H1 (cell line): ENCODE measurements around the gene ZNF385C. TPM values are rescaled to one million over a fixed set of nuclear protein-coding genes. Genes with fewer than 3 reads are reported as not detected.
A peak's percentile ranks its signal among the peaks of the same experiment; 100 is the strongest.

Experiments
- CTCF ChIA-PET: fragments of 300-600 bp; sonication (Branson Sonifier 250); formaldehyde crosslinking; loops from one replicate; lab custom pipeline; 2021; ENCODE audit not compliant: partially characterized antibody; lab: Charles Lee
- POLR2A ChIA-PET: fragments of 300-600 bp; sonication (Branson Sonifier 250); formaldehyde crosslinking; loops from one replicate; lab custom pipeline; 2021; ENCODE audit warnings: inconsistent platforms; ENCODE audit not compliant: partially characterized antibody; lab: Charles Lee
- DNase-seq, 2 experiments: peaks; one replicate each; pipeline versions ENCODE4 v3.0.0 to v3.0.0-alpha.2; 2010 to 2022; ENCODE audit warnings: low spot score in 2 of 2, low read depth in 1 of 2, mixed read lengths in 1 of 2
- FAIRE-seq: peaks from 2 replicates; lab custom pipeline; 2011; peaks lifted over from hg19 to GRCh38; lab: Jason Lieb, UNC
- H2AFZ ChIP-seq: 2 replicates; pipeline ENCODE4 v1.8.1; 2012; ENCODE audit warnings: low read length, inconsistent platforms
- H2AK5ac ChIP-seq: 2 replicates; pipeline ENCODE4 v1.6.1; 2013; ENCODE audit warnings: low read depth, low read length
- H2BK120ac ChIP-seq: replicated peaks from 2 replicates; pipeline ENCODE3; 2013; ENCODE audit warnings: low read depth, low read length, inconsistent platforms
- H2BK12ac ChIP-seq: 2 replicates; pipeline ENCODE4 v1.6.1; 2013; ENCODE audit warnings: low read depth, low read length
- H2BK15ac ChIP-seq: 2 replicates; pipeline ENCODE4 v1.6.1; 2013; ENCODE audit warnings: low read length
- H2BK20ac ChIP-seq: 2 replicates; pipeline ENCODE4 v1.6.1; 2013; ENCODE audit warnings: low read length
- H2BK5ac ChIP-seq: 2 replicates; pipeline ENCODE4 v1.6.1; 2013; ENCODE audit warnings: low read depth, low read length
- H3K14ac ChIP-seq: 2 replicates; pipeline ENCODE4 v1.6.1; 2013; ENCODE audit warnings: inconsistent platforms; ENCODE audit not compliant: insufficient read length
- H3K18ac ChIP-seq: 2 replicates; pipeline ENCODE4 v1.6.1; 2013; ENCODE audit warnings: low read length; ENCODE audit errors: extremely low read depth
- H3K23ac ChIP-seq: 2 replicates; pipeline ENCODE4 v1.6.1; 2013; ENCODE audit warnings: inconsistent platforms; ENCODE audit not compliant: insufficient read length
- H3K23me2 ChIP-seq: 2 replicates; pipeline ENCODE4 v1.6.1; 2013; ENCODE audit warnings: low read depth, low read length
- H3K27ac ChIP-seq: 2 replicates; pipeline ENCODE4 v1.6.1; 2011; ENCODE audit warnings: low read depth, low read length, inconsistent platforms
- H3K27me3 ChIP-seq, 4 experiments: replicated peaks in 1 of 4; 1 replicate in 1 of 4; 2 replicates in 3 of 4; pipeline versions ENCODE4 v1.6.1 to v1.8.1; 2011 to 2013; ENCODE audit warnings: low read length in 3 of 4, mild to moderate bottlenecking in 3 of 4, inconsistent platforms in 2 of 4, mixed read lengths in 2 of 4, moderate library complexity in 1 of 4; ENCODE audit not compliant: control insufficient read depth in 3 of 4, insufficient read depth in 3 of 4; ENCODE audit errors: extremely low read depth in 1 of 4
- H3K36me3 ChIP-seq, 4 experiments: 2 replicates each; pipeline versions ENCODE4 v1.6.1 to v1.8.1; 2011 to 2013; ENCODE audit warnings: mild to moderate bottlenecking in 4 of 4, low read length in 3 of 4, moderate library complexity in 2 of 4, control low read depth in 1 of 4, inconsistent platforms in 1 of 4; ENCODE audit not compliant: insufficient read depth in 4 of 4, control insufficient read depth in 2 of 4
- H3K4ac ChIP-seq: replicated peaks from 2 replicates; pipeline ENCODE3; 2013; ENCODE audit warnings: low read length, low read depth, mixed read lengths, inconsistent platforms; ENCODE audit not compliant: insufficient read length
- H3K4me1 ChIP-seq, 4 experiments: replicated peaks in 1 of 4; 1 replicate in 1 of 4; 2 replicates in 3 of 4; pipeline versions ENCODE4 v1.6.1 to v1.8.1; 2011 to 2013; ENCODE audit warnings: low read length in 3 of 4, inconsistent platforms in 2 of 4, mixed read lengths in 1 of 4; ENCODE audit not compliant: insufficient read depth in 4 of 4, control insufficient read depth in 3 of 4
- H3K4me2 ChIP-seq, 2 experiments: 2 replicates each; pipeline versions ENCODE4 v1.6.1 to v1.8.1; 2011 to 2013; ENCODE audit warnings: low read depth in 2 of 2, low read length in 2 of 2, control low read depth in 1 of 2, inconsistent platforms in 1 of 2, mild to moderate bottlenecking in 1 of 2; ENCODE audit not compliant: insufficient read depth in 1 of 2
- H3K4me3 ChIP-seq, 4 experiments: fragments of 200-600, 300-600 bp in 1 of 4; sonication (generic), shearing (Covaris generic), sonication (Bioruptor Twin) in 1 of 4; 2 replicates each; pipeline versions ENCODE4 v1.5.1 to v1.8.1; 2011 to 2016; ENCODE audit warnings: low read length in 4 of 4, low read depth in 3 of 4, control low read depth in 2 of 4, inconsistent platforms in 2 of 4, mild to moderate bottlenecking in 2 of 4, mixed read lengths in 1 of 4, moderate library complexity in 1 of 4; ENCODE audit not compliant: insufficient read depth in 2 of 4; ENCODE audit errors: extremely low read depth in 1 of 4
- H3K56ac ChIP-seq: replicated peaks from 2 replicates; pipeline ENCODE3; 2013; ENCODE audit warnings: low read depth, mild to moderate bottlenecking, mixed read lengths, low read length, inconsistent platforms; ENCODE audit not compliant: insufficient read length
- H3K79me1 ChIP-seq: 2 replicates; pipeline ENCODE4 v1.6.1; 2013; ENCODE audit warnings: low read depth, low read length, control low read depth
- H3K79me2 ChIP-seq, 2 experiments: 2 replicates each; pipeline versions ENCODE4 v1.6.1 to v1.8.1; 2012 to 2013; ENCODE audit warnings: low read length in 2 of 2, mild to moderate bottlenecking in 2 of 2, inconsistent platforms in 1 of 2; ENCODE audit not compliant: insufficient read depth in 2 of 2, control insufficient read depth in 1 of 2
- H3K9ac ChIP-seq, 4 experiments: replicated peaks in 1 of 4; 1 replicate in 1 of 4; 2 replicates in 3 of 4; pipeline versions ENCODE4 v1.6.1 to v1.8.1; 2011 to 2013; ENCODE audit warnings: low read depth in 3 of 4, low read length in 3 of 4, control low read depth in 2 of 4, mild to moderate bottlenecking in 2 of 4, moderate library complexity in 2 of 4, inconsistent platforms in 1 of 4; ENCODE audit errors: extremely low read depth in 1 of 4
- H3K9me3 ChIP-seq, 2 experiments: 2 replicates each; pipeline versions ENCODE4 v1.6.1 to v1.8.1; 2012 to 2013; ENCODE audit warnings: mild to moderate bottlenecking in 2 of 2, moderate library complexity in 2 of 2, control low read depth in 1 of 2, inconsistent platforms in 1 of 2, low read depth in 1 of 2, low read length in 1 of 2, mixed read lengths in 1 of 2; ENCODE audit not compliant: insufficient read depth in 2 of 2
- H4K20me1 ChIP-seq, 2 experiments: replicated peaks in 1 of 2; 2 replicates each; pipeline versions ENCODE3 to v1.8.1; 2011 to 2013; ENCODE audit warnings: inconsistent platforms in 2 of 2, low read length in 2 of 2, mild to moderate bottlenecking in 1 of 2; ENCODE audit not compliant: insufficient read depth in 2 of 2, control insufficient read depth in 1 of 2
- H4K5ac ChIP-seq: 2 replicates; pipeline ENCODE4 v1.6.1; 2013; ENCODE audit warnings: low read length, low read depth, mixed read lengths, inconsistent platforms; ENCODE audit not compliant: insufficient read length
- H4K8ac ChIP-seq: 2 replicates; pipeline ENCODE4 v1.8.0; 2013; ENCODE audit warnings: mild to moderate bottlenecking, moderate library complexity, low read length, inconsistent platforms; ENCODE audit not compliant: insufficient read depth; ENCODE audit errors: extremely low read depth
- H4K91ac ChIP-seq: replicated peaks from 2 replicates; pipeline ENCODE3; 2013; ENCODE audit warnings: low read length, mixed read lengths, inconsistent platforms; ENCODE audit not compliant: insufficient read length
- BACH1 ChIP-seq: IDR thresholded peaks from 2 replicates; pipeline ENCODE4 v1.6.1; 2012; ENCODE audit warnings: low read length, improper control_type of control experiment
- CREB1 ChIP-seq: IDR thresholded peaks from 2 replicates; pipeline ENCODE4 v1.6.1; 2012; ENCODE audit warnings: inconsistent platforms
- EZH2 ChIP-seq: fragments of 200-600 bp; sonication (generic); IDR thresholded peaks from 2 replicates; pipeline ENCODE4 v1.7.1; 2012; ENCODE audit warnings: low read depth, mild to moderate bottlenecking, moderate library complexity, low read length, inconsistent platforms; ENCODE audit not compliant: severe bottlenecking
- POU5F1 ChIP-seq: IDR thresholded peaks from 2 replicates; pipeline ENCODE4 v1.6.1; 2011; ENCODE audit warnings: low read depth, mild to moderate bottlenecking, low read length, moderate library complexity
- WGBS, 2 experiments: shearing (Covaris generic) in 1 of 2; methylation state at CpG; one replicate each; pipeline versions ENCODE4 v1.1.6 to v1.1.7; 2013 to 2015; ENCODE audit warnings: low lambda C conversion rate in 2 of 2, mixed read lengths in 2 of 2, inconsistent platforms in 1 of 2, low coverage in 1 of 2, missing lambda C conversion rate in 1 of 2; ENCODE audit not compliant: insufficient replicate concordance in 2 of 2, insufficient coverage in 1 of 2, insufficient read length in 1 of 2; ENCODE audit errors: extremely low coverage in 1 of 2, missing lambda C conversion rate in 1 of 2; 5-methylcytosine and 5-hydroxymethylcytosine counted together
- polyA plus RNA-seq, 7 experiments: library from polyadenylated mRNA; depleted of rRNA in 3 of 7; stranded (reverse) in 5 of 7; unstranded in 2 of 7; fragments of >200 nt in 5 of 7; fragments of 200-250 nt in 2 of 7; gene quantifications; 1 replicate in 5 of 7; 2 replicates in 1 of 7; 4 replicates in 1 of 7; pipeline versions ENCODE4 v1.2.1 to v1.2.3, GENCODE V29; 2011 to 2013; ENCODE audit warnings: missing spikeins in 2 of 7, mixed read lengths in 2 of 7
- total RNA-seq: library from RNA; stranded (reverse); fragmentation: NEBNext Ultra II Directional; extraction: Animal tissue kit (Norgen Biotek cat#: 25700); gene quantifications from 2 replicates; pipeline ENCODE4 v1.2.1, GENCODE V29; 2021

ZNF385C gene
- total and polyA plus RNA-seq, 2 of the 8 experiments (the other 6 are each of a cell fraction or from before 2014, with no cell fraction given): 3.9 to 6.1 TPM

- Histone ChIP-seq H2AK5ac (no peak overlapping the region), H3K9ac (no peak overlapping the region), H4K91ac (peak overlapping the region; percentile 55)
Measured at GRCh38 chr17:42109086-42109485, 10.8 kb upstream of the ZNF385C start.

More at GRCh38 chr17:42109086-42109485, 10.8 kb upstream of the ZNF385C start:
- H3K9me3 ChIP-seq: no peaks in the 10 kb centered on the region
- H2BK20ac ChIP-seq: no peak overlapping the region
- H3K56ac ChIP-seq: no peak overlapping the region
- H3K23me2 ChIP-seq: peaks cover 2% of the 10 kb centered on the region; the same call in 1 of the 2 replicates
- H2BK15ac ChIP-seq: no peak overlapping the region; the same call in 1 of the 2 replicates
- no peaks in the 10 kb centered on the region for H4K20me1 ChIP-seq
- DNase-seq (no peak), FAIRE-seq (no peak)
- no peak overlapping the region for H3K18ac ChIP-seq
- no peak overlapping the region for H3K14ac ChIP-seq
- no peak overlapping the region; the same call in 1 of the 2 replicates for H4K8ac ChIP-seq
- CTCF ChIA-PET: interaction anchor here (1.1 to 39.4 kb wide), 7 partner anchors 7 to 150 kb away, joined by 3 to 1084 read pairs (median 323); partner anchors contain the start of genes CNP, DHX58, DNAJC7 and HSPB9
- H2AFZ ChIP-seq: no peak overlapping the region
- peaks cover 0 to 2% (median 0%) of the 10 kb centered on the region in 4 experiments; a peak in 1 of 8 replicates for H3K36me3 ChIP-seq
- H2BK5ac ChIP-seq: peak overlapping the region; percentile 97; the same call in 1 of the 2 replicates
- H3K4me3 ChIP-seq: no peak overlapping the region
- TF ChIP-seq EZH2 (no peak), CREB1 (no peak), POU5F1 (no peak), BACH1 (no peak)
- H3K4me2 ChIP-seq: no peak overlapping the region
- WGBS, 2 experiments: 85% methylated on average over 9 of the region's 9 CpGs; no CpG with 5 or more reads in 1 of the 2 experiments
- H3K4me1 ChIP-seq: peaks cover 0 to 18% (median 10%) of the 10 kb centered on the region in 4 experiments; a peak in 6 of 7 replicates
- no peaks in the 10 kb centered on the region for H3K79me2 ChIP-seq
- H3K4ac ChIP-seq: no peak overlapping the region
- no peak overlapping the region for H4K5ac ChIP-seq
- no peak overlapping the region for H2BK120ac ChIP-seq
- H2BK12ac ChIP-seq: peak overlapping the region; percentile 81; the same call in 1 of the 2 replicates
- no peaks in the 10 kb centered on the region for H3K79me1 ChIP-seq
- H3K27me3 ChIP-seq: no peaks in the 10 kb centered on the region
- no peak overlapping the region for H3K23ac ChIP-seq
- POLR2A ChIA-PET: interaction anchor here (7.2 kb wide), 1 partner anchor 12 kb away, joined by 51 read pairs; the partner anchor contains the start of genes HSPB9 and KAT2A
- no peak overlapping the region for H3K27ac ChIP-seq
